Erythroblast (primary cell): ENCODE data around the gene ADH7.

ENCODE experiments used
- GATA1 ChIP-seq: IDR thresholded peaks from 2 replicates; pipeline ENCODE4 v1.6.1; 2011; ENCODE audit warnings: low read depth, mild to moderate bottlenecking, control low read depth, low read length, moderate library complexity
- POLR2A ChIP-seq: IDR thresholded peaks from 2 replicates; pipeline ENCODE4 v1.6.1; 2011; ENCODE audit warnings: mild to moderate bottlenecking, low read length

GRCh38 chr4:99381588-99382175 lies 53.5 kb downstream of the ADH7 start:
- TF ChIP-seq POLR2A, result no peak
- TF ChIP-seq GATA1, result no peak
